Measurements from ENCODE around the gene PBRM1. TPM values are rescaled to one million over a fixed set of nuclear protein-coding genes. Genes with fewer than 3 reads are reported as not detected.

Gene PBRM1
- total and polyA plus RNA-seq, 2 experiments from 2014 or later, result 42.6 to 60.3 TPM

- H3K9ac ChIP-seq, result no peak overlapping the region
- DNase-seq, result peak; percentile 77
- no peaks in the 10 kb centered on the region; the same call in 1 of the 2 replicates for H3K4me1 ChIP-seq (ENCODE audit: insufficient read depth)
- 21 to 28% methylated on average over 4 of the region's 4 CpGs for WGBS, 2 experiments (ENCODE audit: low coverage in 1 of 2, low lambda C conversion rate in 2 of 2, missing lambda C conversion rate in 2 of 2)
- H3K27me3 ChIP-seq (replicated peaks; ENCODE audit: insufficient read depth), result no peaks in the 10 kb centered on the region
- H3K9me3 ChIP-seq (ENCODE audit: low read depth), result no peaks in the 10 kb centered on the region
- peaks cover 16% of the 10 kb centered on the region for H3F3A ChIP-seq (ENCODE audit: insufficient read depth)
- peaks cover 39% of the 10 kb centered on the region for H3K36me3 ChIP-seq (ENCODE audit: low read depth)
- H3K4me2 ChIP-seq (ENCODE audit: unreplicated experiment), result no peak overlapping the region
- in situ Hi-C loops (cut with MboI), result no loop called here
- TF ChIP-seq EZH2 (IDR thresholded peaks at IDR 0.05; ENCODE audit: insufficient read depth, poor library complexity, severe bottlenecking) (no peak), EZH2phosphoT487 (IDR thresholded peaks at IDR 0.05; ENCODE audit: insufficient read depth, low read depth) (no peak)
- H3K79me2 ChIP-seq (ENCODE audit: insufficient read depth), result 0 out of 2 replicates have a peak, but pooled peaks cover 8% of the 10 kb centered on the region
- no peak overlapping the region for H2AFZ ChIP-seq
- H3K4me3 ChIP-seq, result no peak overlapping the region
- no peaks in the 10 kb centered on the region for H4K20me1 ChIP-seq (ENCODE audit: insufficient read depth)
- H3K27ac ChIP-seq, result peak overlapping the region; percentile 36
- H3K9me2 ChIP-seq (ENCODE audit: insufficient read depth), result no peaks in the 10 kb centered on the region
These were observed 49.0 kb downstream of the PBRM1 start for GRCh38 chr3:52636673-52637072.

- Histone ChIP-seq H3K9me3 (ENCODE audit: low read depth) (no peaks in the 10 kb centered on the region), H3K27ac (no peak overlapping the region), H3K9ac (no peak overlapping the region), H4K20me1 (ENCODE audit: insufficient read depth) (no peaks in the 10 kb centered on the region), H3K79me2 (ENCODE audit: insufficient read depth) (0 out of 2 replicates have a peak, but pooled peaks cover 8% of the 10 kb centered on the region), H3K4me2 (ENCODE audit: unreplicated experiment) (no peak overlapping the region), H3K4me1 (ENCODE audit: insufficient read depth) (no peaks in the 10 kb centered on the region; the same call in 1 of the 2 replicates), H3K36me3 (ENCODE audit: low read depth) (peaks cover 32% of the 10 kb centered on the region), H3F3A (ENCODE audit: insufficient read depth) (peaks cover 16% of the 10 kb centered on the region), H2AFZ (no peak overlapping the region), H3K4me3 (no peak overlapping the region), H3K9me2 (ENCODE audit: insufficient read depth) (no peaks in the 10 kb centered on the region), H3K27me3 (replicated peaks; ENCODE audit: insufficient read depth) (no peaks in the 10 kb centered on the region)
- DNase-seq, result peak; percentile 7
- 91 to 93% methylated on average over 3 of the region's 3 CpGs for WGBS, 2 experiments (ENCODE audit: low coverage in 1 of 2, low lambda C conversion rate in 2 of 2, missing lambda C conversion rate in 2 of 2)
- in situ Hi-C loops (cut with MboI), result no loop called here
- TF ChIP-seq EZH2 (IDR thresholded peaks at IDR 0.05; ENCODE audit: insufficient read depth, poor library complexity, severe bottlenecking) (no peak), EZH2phosphoT487 (IDR thresholded peaks at IDR 0.05; ENCODE audit: insufficient read depth, low read depth) (no peak)
These were observed 51.9 kb downstream of the PBRM1 start for GRCh38 chr3:52633786-52634185.

- TF ChIP-seq EZH2phosphoT487 (IDR thresholded peaks at IDR 0.05; ENCODE audit: insufficient read depth, low read depth), result no peak
- TF ChIP-seq EZH2 (IDR thresholded peaks at IDR 0.05; ENCODE audit: insufficient read depth, poor library complexity, severe bottlenecking), result no peak
These were observed 60.7 kb downstream of the PBRM1 start for GRCh38 chr3:52625041-52625440.

GRCh38 chr3:52623234-52623792 is 62.4 kb downstream of the PBRM1 start:
- in situ Hi-C loops (cut with MboI), result no loop called here
- no peak for TF ChIP-seq EZH2 (IDR thresholded peaks at IDR 0.05; ENCODE audit: insufficient read depth, poor library complexity, severe bottlenecking)
- TF ChIP-seq EZH2phosphoT487 (IDR thresholded peaks at IDR 0.05; ENCODE audit: insufficient read depth, low read depth), result no peak
- H2AFZ ChIP-seq, result no peak overlapping the region
- WGBS, 2 experiments (ENCODE audit: low coverage in 1 of 2, low lambda C conversion rate in 2 of 2, missing lambda C conversion rate in 2 of 2), result 99 to 100% methylated on average over 2 of the region's 2 CpGs
- H3K9ac ChIP-seq, result no peak overlapping the region
- peaks cover 46% of the 10 kb centered on the region for H3K36me3 ChIP-seq (ENCODE audit: low read depth)
- H3K27ac ChIP-seq, result no peak overlapping the region
- no peaks in the 10 kb centered on the region for H3K9me3 ChIP-seq (ENCODE audit: low read depth)
- H3K79me2 ChIP-seq (ENCODE audit: insufficient read depth), result no peaks in the 10 kb centered on the region
- DNase-seq, result no peak
- H3K4me3 ChIP-seq, result no peak overlapping the region
- no peaks in the 10 kb centered on the region for H3K27me3 ChIP-seq (replicated peaks; ENCODE audit: insufficient read depth)
- no peaks in the 10 kb centered on the region for H3K9me2 ChIP-seq (ENCODE audit: insufficient read depth)
- H3F3A ChIP-seq (ENCODE audit: insufficient read depth), result no peaks in the 10 kb centered on the region
- H3K4me2 ChIP-seq (ENCODE audit: unreplicated experiment), result no peak overlapping the region
- H4K20me1 ChIP-seq (ENCODE audit: insufficient read depth), result no peaks in the 10 kb centered on the region
- no peaks in the 10 kb centered on the region for H3K4me1 ChIP-seq (ENCODE audit: insufficient read depth)

More at GRCh38 chr3:52625041-52625440, 60.7 kb downstream of the PBRM1 start:
- H3F3A ChIP-seq (ENCODE audit: insufficient read depth), result no peaks in the 10 kb centered on the region
- DNase-seq, result no peak
- in situ Hi-C loops (cut with MboI), result no loop called here
- H3K4me2 ChIP-seq (ENCODE audit: unreplicated experiment), result no peak overlapping the region
- no peak overlapping the region for H2AFZ ChIP-seq
- H3K4me1 ChIP-seq (ENCODE audit: insufficient read depth), result no peaks in the 10 kb centered on the region
- H3K27ac ChIP-seq, result no peak overlapping the region
- no peaks in the 10 kb centered on the region for H3K79me2 ChIP-seq (ENCODE audit: insufficient read depth)
- H3K9ac ChIP-seq, result no peak overlapping the region
- no peaks in the 10 kb centered on the region for H3K9me3 ChIP-seq (ENCODE audit: low read depth)
- H3K4me3 ChIP-seq, result no peak overlapping the region
- no peaks in the 10 kb centered on the region for H4K20me1 ChIP-seq (ENCODE audit: insufficient read depth)
- WGBS, 2 experiments (ENCODE audit: low coverage in 1 of 2, low lambda C conversion rate in 2 of 2, missing lambda C conversion rate in 2 of 2), result 98 to 99% methylated on average over 3 of the region's 3 CpGs
- no peaks in the 10 kb centered on the region for H3K9me2 ChIP-seq (ENCODE audit: insufficient read depth)
- no peaks in the 10 kb centered on the region for H3K27me3 ChIP-seq (replicated peaks; ENCODE audit: insufficient read depth)
- peaks cover 46% of the 10 kb centered on the region for H3K36me3 ChIP-seq (ENCODE audit: low read depth)

Data from GM23248 (cell line).